ENCODE data around the gene TPCN2.

Gene TPCN2

GRCh38 chr11:69104212-69104855 is 55.6 kb downstream of the TPCN2 start:
- Histone ChIP-seq H3K27ac (no peak overlapping the region), H3K4me1 (ENCODE audit: low read depth, poor library complexity, severe bottlenecking) (no peaks in the 10 kb centered on the region), H3K27me3 (ENCODE audit: insufficient read depth, low read depth) (peaks cover 43% of the 10 kb centered on the region), H3K36me3 (ENCODE audit: insufficient read depth) (no peaks in the 10 kb centered on the region), H4K20me1 (ENCODE audit: insufficient read depth) (no peaks in the 10 kb centered on the region), H3K9ac (no peak overlapping the region), H3K4me3 (IDR thresholded peaks at IDR 0.05; ENCODE audit: insufficient read depth, low read depth, low read length) (no peak overlapping the region), H3K79me2 (ENCODE audit: insufficient read depth, low read depth) (no peaks in the 10 kb centered on the region), H3K4me2 (no peak overlapping the region), H2AFZ (ENCODE audit: low read depth) (no peak overlapping the region)
- no peak for TF ChIP-seq CTCF (conservative IDR thresholded peaks at IDR 0.05; ENCODE audit: low read depth, low read length)

- no peak overlapping the region for H2AFZ ChIP-seq (ENCODE audit: low read depth)
- no peak overlapping the region for H3K4me2 ChIP-seq
- H3K27ac ChIP-seq: no peak overlapping the region
- TF ChIP-seq CTCF (conservative IDR thresholded peaks at IDR 0.05; ENCODE audit: low read depth, low read length): no peak
- H3K36me3 ChIP-seq (ENCODE audit: insufficient read depth): no peaks in the 10 kb centered on the region
- peaks cover 38% of the 10 kb centered on the region; the same call in 1 of the 2 replicates for H3K27me3 ChIP-seq (ENCODE audit: insufficient read depth, low read depth)
- H3K79me2 ChIP-seq (ENCODE audit: insufficient read depth, low read depth): no peaks in the 10 kb centered on the region
- H4K20me1 ChIP-seq (ENCODE audit: insufficient read depth): no peaks in the 10 kb centered on the region
- H3K4me3 ChIP-seq (IDR thresholded peaks at IDR 0.05; ENCODE audit: insufficient read depth, low read depth, low read length): no peak overlapping the region
- no peak overlapping the region for H3K9ac ChIP-seq
- H3K4me1 ChIP-seq (ENCODE audit: low read depth, poor library complexity, severe bottlenecking): no peaks in the 10 kb centered on the region
These were observed 56.2 kb downstream of the TPCN2 start for GRCh38 chr11:69104856-69105395.

GRCh38 chr11:69105461-69106030 is 56.8 kb downstream of the TPCN2 start:
- Histone ChIP-seq H3K4me1 (ENCODE audit: low read depth, poor library complexity, severe bottlenecking) (no peaks in the 10 kb centered on the region), H3K79me2 (ENCODE audit: insufficient read depth, low read depth) (no peaks in the 10 kb centered on the region), H2AFZ (ENCODE audit: low read depth) (no peak overlapping the region), H3K4me2 (no peak overlapping the region), H3K36me3 (ENCODE audit: insufficient read depth) (no peaks in the 10 kb centered on the region), H4K20me1 (ENCODE audit: insufficient read depth) (no peaks in the 10 kb centered on the region), H3K4me3 (IDR thresholded peaks at IDR 0.05; ENCODE audit: insufficient read depth, low read depth, low read length) (no peak overlapping the region), H3K9ac (no peak overlapping the region), H3K27me3 (ENCODE audit: insufficient read depth, low read depth) (peaks cover 36% of the 10 kb centered on the region; the same call in 1 of the 2 replicates), H3K27ac (no peak overlapping the region)
- no peak for TF ChIP-seq CTCF (conservative IDR thresholded peaks at IDR 0.05; ENCODE audit: low read depth, low read length)

- H3K4me3 ChIP-seq (IDR thresholded peaks at IDR 0.05; ENCODE audit: insufficient read depth, low read depth, low read length): no peak overlapping the region
- H2AFZ ChIP-seq (ENCODE audit: low read depth): no peak overlapping the region
- H3K36me3 ChIP-seq (ENCODE audit: insufficient read depth): no peaks in the 10 kb centered on the region
- no peaks in the 10 kb centered on the region for H4K20me1 ChIP-seq (ENCODE audit: insufficient read depth)
- TF ChIP-seq CTCF (conservative IDR thresholded peaks at IDR 0.05; ENCODE audit: low read depth, low read length): no peak
- no peak overlapping the region for H3K4me2 ChIP-seq
- no peaks in the 10 kb centered on the region for H3K79me2 ChIP-seq (ENCODE audit: insufficient read depth, low read depth)
- no peak overlapping the region for H3K27ac ChIP-seq
- no peaks in the 10 kb centered on the region for H3K4me1 ChIP-seq (ENCODE audit: low read depth, poor library complexity, severe bottlenecking)
- peaks cover 39% of the 10 kb centered on the region; the same call in 1 of the 2 replicates for H3K27me3 ChIP-seq (ENCODE audit: insufficient read depth, low read depth)
- no peak overlapping the region for H3K9ac ChIP-seq
These were observed 57.5 kb downstream of the TPCN2 start for GRCh38 chr11:69106031-69106811.

All from KMS-11 (cell line).